Activated CD4-positive, alpha-beta T cell treated with anti-CD3 and anti-CD28 coated beads, Interleukin-2, Interleukin-4, amounts not matched to agents 100 ng/mL and 50 ng/mL, durations not matched to agents 16 hours and 8 hours (primary cell): ENCODE measurements around the gene CEP112.

Experiments
- DNase-seq: peaks from one replicate; pipeline ENCODE4 v3.0.0-alpha.2; 2020; ENCODE audit warnings: low spot score

The CEP112 gene

DNA sequence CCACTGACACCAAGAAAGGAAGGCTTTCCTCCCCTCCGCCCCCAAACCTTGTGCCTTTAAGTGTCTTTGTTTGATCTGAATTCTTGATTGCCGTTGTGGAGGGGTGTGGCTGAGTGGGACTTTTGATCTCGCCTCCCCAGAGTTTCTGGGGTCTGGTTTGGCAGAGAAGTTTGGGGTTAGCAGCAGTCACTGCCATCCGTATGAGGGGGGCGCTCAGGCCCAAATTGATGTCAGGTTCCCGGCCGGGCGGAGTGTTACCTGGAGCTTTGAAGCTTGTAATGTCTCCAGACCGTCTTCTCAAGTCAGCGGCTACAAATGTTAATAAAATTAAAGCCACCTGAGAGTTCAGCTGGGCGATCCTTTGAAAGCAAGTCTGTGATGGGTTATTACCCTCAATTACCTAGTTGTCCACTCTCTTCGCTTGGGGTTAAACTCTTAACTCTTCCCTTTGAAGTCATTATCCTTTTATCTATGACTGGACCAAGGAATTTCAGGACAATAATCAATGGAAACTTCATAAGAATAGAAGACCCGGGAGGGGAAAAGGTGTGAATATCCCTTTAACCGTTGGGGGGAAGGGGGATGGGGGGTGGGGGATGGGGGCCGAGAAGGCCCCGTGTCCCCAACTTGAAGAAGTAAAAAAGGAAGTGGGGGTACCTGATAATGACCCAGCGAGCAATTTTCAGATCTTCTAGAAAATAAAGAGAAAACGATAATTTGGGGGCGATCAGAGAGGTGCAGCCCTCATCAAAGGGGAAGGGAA is 598.7 kb downstream of the CEP112 start:
- no peak for DNase-seq

DNA sequence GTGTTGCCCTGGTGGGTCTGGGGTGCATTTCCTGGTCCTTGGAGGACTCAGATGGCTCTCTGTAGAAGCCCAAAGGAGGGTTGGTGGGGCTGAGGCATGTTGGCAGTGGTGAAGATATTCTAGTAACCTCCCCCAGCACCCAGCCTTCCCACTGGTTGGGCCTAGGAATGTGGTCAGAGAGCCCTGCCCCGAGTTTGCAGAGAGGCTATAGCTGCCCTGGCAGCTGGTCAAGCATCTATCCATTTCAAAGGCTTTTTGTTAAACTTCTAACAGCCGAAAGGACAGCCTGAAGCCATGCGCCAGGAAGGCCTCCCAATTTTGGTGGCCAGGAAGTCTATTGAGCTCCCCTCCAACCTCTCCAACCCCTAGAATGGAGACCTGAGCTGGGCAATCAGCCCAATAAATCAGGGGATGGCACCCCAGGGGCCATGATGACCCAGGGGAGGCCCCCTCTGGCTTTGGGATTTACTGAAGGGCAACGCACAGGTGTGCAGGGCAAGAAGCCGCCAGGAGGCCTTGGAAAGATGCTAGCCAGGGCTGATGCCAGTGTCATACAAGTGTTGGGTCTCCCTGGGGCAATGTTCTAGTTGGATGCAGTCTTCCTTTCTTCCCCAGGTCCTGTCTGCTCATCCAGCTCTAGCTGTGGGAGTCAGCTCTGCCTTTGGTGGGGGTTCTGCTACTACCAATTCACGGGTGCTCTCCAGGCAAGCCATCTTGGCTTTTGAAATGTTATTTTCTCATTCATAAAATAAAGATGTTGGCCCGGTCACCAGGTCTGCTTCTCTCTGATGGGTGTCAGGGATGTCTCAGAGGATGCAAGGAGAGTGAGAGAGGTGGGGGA is 599.6 kb downstream of the CEP112 start:
- no peak for DNase-seq

DNA sequence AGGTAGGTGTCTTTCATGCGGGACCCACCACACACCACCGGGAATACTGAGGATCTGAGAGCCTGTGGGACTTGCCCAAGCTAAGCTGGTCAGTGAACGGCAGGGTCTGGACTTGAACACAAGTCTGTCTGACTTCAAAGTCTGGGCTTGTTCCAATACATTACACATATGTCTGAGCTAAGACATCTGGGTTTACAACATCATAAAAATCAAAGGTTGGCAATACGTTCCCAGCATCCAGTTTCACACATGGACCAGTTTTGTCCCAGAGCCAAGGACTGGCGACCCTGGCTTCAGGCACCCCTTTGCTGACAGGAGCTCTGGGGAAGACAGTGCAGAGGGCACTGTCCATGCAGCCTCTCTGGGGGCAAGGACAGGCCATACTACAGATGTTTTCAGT is 602.6 kb downstream of the CEP112 start:
- no peak for DNase-seq

DNA sequence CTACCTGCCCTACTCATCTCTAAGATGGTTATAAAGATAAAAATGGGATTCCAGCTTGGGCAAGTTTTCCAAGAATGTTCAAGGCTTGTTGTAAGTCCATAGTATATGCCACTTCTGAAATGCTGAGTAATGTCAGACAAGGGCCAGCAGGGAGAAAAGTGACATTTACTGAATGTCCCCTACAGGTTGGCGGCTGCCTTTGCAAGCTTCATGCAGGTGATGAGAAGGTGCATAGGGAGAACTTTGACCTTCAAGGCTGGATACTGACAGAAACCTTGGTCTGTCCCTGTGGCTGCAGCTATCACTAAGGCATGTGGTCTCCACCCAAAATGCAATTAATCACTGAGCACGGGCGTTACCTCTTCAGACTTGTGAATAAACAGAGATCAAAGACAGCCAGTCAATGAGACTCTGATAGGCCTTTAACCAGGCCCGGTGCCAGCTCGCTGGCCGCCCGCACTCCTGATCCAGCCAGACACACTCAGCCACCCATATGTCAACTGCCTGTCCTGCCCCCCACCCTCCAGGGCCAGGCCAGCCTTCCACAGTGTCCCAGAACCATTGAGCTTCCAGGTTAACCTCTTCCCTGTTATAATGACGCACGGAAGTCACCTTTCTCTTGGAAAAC is 603.6 kb downstream of the CEP112 start:
- DNase-seq: no peak

DNA sequence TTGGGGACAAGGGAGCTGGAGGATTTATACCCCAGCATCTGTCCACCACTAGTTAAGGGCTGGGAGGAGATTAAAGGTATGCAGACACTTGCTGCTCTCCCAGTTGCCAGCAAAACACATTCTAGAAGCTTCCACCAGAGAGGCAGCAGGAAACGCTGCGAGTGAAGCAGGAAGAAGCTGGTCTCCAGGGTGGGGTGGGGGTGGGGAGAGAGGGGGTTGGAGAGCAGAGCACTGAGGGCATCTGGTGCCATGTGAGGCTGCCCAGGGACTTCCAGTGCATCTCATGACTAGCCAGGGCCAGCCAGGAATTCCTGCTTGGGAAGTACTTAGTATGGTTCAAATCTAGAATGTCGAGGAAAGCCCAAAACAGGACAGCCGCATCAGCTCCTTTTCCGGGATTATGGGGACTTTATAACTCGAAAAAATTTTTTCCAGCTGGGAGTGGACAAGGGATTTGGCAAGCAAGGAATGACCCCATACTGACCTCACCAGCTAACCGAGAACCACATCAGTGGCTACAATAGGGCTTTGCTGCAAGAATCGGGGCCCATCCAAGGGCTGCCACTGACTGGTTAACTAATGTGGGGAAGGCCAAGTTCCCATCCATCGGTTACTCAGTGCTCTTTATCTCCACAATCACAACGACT is 604.3 kb downstream of the CEP112 start:
- DNase-seq: no peak

DNA sequence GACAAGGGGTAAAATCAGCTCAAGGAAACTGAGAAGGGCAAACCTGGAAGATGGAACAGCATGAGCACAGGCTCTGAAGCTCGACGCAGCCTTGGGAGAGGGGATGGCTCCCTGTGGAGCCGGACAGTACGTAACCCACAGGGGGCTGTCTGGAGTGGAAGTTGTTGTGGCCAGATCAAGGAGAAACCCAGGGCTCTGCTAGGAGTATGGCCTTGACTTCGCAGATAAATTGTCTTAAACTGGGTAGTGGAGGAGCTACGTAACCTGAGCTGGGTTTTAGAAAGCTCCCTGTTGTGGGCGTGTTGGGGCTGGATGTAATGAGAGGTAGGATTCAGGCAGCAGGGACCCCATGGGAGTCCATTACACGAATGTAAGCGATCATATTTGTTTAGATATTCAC is 605.0 kb downstream of the CEP112 start:
- DNase-seq: no peak
